CD4-positive, alpha-beta T cell treated with Interleukin-6 at 100 ng/mL for 8 hours (primary cell): Measurements from ENCODE around the gene LUC7L.
"Not testable (repeated sequence)": the region's sequence is repeated elsewhere in the genome, so short reads cannot be mapped to it uniquely, and the experiment has no call there.

Experiments
- DNase-seq: peaks from one replicate; pipeline ENCODE4 v3.0.0-alpha.2; 2020; ENCODE audit warnings: mixed read lengths, low spot score

The LUC7L gene

DNA sequence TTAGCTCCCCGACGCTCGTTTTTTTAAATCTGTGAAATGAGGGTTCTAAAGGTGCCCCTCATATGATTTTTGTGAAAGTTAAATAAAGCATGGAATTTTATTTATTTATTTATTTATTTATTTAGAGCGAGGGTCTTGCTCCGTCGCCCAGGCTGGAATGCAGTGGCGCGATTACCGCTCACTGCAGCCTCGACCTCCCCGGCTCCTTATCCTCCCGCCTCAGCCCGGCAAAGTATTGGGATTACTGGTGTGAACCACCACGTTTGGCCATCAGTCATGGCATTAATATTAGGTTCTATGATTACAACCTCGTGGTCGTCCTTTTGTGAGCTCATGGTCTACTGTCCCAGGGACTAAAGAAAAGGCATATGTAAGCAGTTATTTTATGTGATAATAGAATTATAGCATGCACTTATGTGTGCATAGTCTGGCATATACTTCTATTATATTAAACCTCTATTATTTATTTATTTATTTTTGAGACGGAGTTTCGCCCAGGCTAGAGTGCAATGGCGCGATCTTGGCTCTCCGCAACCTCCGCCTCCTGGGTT, 557 bp upstream of the LUC7L start:
- DNase-seq = no peak

DNA sequence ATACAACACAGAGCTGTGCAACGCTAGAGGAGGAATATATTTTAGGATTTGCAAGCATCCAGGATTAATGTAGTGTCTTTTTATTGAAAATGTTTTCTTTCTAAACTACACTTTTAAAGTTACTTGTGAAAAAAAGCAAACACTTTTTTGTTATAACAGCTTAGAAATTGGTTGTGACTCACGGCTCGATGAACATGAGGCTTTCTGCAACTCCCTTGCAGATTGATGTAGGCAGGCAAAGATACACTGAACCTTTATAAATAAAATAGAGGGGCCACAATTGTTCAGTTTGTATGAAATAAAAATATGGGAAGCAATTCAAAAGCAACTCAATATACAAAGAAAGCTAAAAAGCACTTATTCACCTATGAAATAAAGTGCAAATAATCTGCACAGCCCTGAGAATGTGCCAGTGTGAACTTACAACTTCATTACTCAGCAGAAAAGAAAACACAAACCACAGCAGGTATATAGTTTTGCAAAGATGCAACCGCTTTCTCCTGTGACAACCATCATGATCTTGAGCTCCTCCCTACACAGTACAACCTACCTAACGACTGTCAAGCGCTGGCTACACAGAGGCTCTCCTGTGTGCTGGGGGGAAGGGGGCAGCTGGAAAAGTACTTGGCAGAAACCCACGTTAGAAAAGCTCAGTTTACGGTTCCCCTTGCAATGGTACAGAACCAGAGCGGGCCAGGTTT, 948 bp downstream of the LUC7L start:
- DNase-seq = no peak

DNA sequence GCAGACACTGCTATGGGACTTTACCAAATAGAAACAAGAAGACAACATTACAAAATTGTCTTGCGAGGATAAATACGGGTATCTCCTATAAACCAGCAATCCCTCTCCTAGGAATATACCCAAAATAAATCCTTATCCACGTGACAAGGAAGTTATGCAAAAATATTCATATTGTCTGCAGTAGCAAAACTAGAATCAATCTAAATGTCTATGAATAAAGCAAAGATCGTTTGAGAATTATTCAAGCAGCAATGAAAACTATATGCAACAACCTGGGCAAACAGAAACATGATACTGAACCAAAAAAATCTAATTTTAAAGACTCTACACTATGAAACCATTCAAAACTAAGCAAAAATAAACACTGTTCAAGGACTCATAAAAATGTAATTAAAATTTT, 9.2 kb downstream of the LUC7L start:
- no peak for DNase-seq

DNA sequence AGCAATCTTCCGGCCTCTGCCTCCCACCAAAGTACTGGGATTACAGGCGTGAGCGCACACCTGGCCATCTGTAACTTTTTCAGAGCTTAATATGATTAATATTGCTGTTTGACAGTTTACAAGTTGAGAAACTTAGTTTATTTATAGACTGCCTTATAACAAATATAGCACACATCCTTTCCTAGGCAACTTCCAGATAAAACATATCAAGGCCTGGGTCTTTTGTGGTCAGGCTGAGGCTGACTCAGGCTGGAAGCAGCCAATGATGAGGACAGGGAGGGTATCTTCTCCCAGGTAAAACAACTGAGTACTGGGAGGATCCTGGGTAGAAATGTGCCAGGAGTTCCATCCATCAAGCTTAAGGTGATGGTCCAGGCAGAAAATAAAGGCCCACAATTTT, 16.2 kb downstream of the LUC7L start:
- DNase-seq = no peak

DNA sequence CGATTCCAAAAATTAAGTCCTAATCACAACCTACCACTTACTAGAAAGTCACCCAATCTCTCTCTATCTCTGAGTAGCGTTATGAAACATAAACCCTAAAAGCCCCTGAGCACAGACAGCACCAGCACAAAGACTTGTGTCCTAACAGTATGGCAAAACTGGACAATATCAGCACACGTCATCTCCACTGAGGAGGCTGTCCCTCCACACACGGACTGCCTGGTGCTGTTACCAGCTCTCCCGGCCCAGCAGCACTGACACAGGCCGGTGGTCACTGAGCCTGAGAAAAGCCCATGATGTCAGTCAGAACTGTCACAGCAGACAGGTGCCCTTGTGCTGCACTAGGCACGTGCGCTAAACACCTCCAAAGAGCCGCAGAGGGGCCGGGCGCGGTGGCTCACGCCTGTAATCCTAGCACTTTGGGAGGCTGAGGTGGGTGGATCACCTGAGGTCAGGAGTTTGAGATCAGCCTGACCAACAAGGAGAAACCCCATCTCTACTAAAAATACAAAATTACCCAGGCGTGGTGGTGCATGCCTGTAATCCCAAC, 17.5 kb downstream of the LUC7L start:
- not testable (repeated sequence) for DNase-seq

DNA sequence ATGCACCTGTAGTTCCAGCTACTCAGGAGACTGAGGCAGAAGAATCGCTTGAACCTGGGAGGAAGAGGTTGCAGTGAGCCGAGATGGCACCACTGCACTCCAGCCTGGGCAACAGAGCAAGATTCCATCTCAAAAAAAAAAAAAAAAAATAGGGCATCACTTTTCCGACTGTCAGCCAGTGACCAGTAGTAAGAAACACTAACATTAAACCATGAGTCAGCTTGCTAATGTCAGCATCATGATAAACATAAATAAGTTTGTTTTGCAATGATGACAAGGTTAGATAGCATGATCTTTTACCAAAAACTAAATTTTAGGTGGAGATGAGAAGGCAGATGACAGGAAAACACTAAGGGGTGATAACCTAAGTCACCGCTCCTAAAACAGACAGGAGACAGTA, 19.9 kb downstream of the LUC7L start:
- not testable (repeated sequence) for DNase-seq

DNA sequence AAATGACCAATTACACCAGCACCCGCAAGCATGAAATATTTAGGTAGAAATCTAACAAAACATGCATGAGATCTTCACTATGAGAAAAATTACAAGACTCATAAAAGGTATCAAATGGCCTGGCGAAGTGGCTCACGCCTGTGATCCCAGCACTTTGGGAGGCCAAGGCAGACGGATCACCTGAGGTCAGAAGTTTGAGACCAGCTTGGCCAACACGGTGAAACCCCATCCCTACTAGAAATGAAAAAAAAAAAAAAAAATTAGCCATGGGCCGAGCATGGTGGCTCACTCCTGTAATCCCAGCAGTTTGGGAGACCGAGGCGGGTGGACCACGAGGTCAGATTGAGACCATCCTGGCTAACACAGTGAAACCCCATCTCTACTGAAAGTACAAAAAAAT, 25.2 kb downstream of the LUC7L start:
- DNase-seq = not testable (repeated sequence)

DNA sequence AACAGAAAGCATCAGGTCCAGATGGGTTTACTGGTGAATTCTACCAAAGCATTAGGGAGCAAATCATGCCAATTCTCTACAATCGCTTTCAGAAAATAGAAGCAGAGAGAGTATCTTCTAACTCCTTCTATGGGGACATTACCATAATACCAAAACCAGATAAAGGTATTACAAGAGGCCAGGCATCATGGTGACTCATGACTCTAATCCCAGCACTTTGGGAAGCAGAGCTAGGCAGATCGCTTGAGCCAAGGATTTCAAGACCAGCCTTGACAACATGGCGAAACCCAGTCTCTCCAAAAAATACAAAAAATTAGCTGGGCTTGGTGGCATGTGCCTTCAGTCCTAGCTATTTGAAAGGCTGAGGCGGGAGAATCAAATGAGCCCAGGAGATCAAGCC, 26.0 kb downstream of the LUC7L start:
- no peak for DNase-seq

DNA sequence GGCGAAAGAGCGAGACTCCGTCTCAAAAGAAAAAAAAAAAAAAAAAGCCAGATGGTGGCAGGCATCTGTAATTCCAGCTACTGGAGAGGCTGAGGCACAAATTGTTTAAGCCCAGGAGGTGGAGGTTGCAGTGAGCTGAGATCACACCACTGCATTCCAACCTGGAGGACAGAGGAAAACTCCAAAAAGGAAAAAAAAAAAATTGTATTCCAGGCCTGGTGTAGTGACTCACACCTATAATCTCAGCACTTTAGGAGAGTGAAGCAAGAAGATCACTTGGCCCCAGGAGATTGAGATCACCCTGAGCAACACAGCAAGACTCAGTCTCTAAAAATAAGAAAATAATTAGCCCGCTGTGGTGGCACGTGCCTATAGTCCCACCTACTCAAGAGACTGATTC, 28.9 kb downstream of the LUC7L start:
- no peak for DNase-seq

DNA sequence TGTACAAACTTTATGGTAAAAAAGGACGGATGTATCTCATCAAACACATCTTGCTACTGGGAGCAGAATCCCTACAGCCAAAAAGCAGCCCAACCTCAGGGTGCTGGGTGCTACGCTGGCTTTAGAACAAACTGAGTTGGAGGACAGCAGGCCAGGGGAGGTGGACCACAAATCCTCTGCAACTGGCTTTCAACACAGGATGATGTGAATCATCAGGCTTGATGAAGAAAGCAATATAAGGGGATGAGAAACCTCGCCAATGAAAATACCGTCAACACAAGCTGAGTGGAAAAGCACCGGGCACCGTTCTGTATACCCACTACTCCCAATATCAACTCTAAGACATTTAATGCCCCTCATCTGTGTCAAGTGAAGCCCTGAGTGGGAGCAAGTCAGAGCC, 34.7 kb downstream of the LUC7L start:
- no peak for DNase-seq

DNA sequence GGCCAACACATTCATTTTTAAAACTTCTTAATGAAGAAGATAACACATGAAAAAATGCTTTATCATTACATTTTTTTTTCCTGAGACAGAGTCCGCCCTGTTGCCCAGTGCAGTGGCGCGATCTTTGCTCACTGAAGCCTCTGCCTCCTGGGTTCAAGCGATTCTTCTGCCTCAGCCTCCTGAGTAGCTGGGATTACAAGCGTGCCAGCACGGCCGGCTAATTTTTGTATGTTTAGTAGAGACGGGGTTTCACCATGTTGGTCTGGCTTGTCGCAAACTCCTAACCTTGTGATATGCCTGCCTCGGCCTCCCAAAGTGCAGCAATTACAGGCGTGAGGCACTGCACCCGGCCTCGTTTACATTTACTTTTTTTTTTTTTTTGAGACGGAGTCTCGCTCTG, 35.8 kb downstream of the LUC7L start:
- no peak for DNase-seq

DNA sequence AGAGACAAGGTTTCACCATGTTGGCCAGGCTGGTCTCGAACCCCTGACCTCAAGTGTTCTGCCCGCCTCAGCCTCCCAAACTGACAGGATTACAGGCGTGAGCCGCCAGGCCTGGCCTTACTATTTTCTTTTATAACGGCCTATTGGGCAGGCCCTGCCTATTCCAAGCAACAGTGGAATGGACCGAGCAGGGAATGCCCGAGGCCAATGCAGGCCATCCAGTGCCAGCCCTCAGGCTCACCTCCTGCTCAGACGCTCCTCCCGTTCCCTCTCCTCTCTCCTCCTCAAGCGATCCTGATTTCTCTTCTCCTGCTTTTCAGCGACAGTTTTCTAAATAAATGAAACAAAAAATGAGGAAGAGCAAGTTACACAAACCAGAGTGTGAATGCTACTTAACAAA, 36.6 kb downstream of the LUC7L start:
- no peak for DNase-seq

DNA sequence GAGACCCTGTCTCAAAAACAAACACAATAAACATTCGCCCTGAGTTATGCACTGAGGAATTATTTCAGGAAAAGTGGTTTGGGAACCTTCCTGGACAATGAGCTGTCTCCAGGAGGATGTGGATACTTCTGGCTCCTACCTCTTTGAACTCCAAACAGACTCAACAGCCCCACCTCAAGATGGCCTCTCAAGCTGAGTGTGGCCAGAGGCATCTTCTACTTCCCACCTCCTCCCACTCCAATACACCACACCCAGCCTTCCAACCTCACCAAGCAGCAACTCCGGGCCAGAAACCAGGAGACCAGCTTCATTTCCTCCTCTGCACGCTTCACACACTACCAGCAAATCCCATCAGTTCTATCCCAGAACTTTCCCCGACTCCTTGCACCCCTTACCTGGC, 37.4 kb downstream of the LUC7L start:
- DNase-seq = no peak

DNA sequence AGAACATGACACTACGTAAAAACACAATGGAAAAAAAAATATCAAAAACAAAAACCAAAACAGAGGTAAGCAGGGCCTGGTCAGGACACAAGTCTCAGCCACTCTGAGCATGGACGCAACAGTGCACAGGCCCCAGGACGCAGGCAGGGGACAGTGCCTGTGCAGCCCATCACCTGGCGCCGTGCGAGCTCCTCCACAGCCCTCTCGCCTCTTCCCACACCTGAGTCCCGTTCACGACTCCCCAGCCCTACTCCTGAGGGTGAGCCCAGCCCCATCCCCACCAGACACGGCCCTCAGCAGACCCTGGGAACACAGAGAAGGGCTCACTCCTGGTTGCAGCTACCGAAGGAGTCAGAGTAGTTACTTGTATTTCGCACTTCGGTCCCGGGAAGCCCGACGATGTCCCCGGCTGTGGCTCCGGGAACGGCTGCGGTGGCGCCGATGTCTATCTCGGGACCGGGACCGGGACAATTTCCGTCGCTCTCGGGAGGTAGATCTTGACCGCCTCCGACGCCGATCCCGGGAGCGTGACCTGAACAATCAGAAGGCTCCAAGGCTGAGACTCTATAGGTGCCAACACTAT, 39.6 kb downstream of the LUC7L start:
- no peak for DNase-seq

DNA sequence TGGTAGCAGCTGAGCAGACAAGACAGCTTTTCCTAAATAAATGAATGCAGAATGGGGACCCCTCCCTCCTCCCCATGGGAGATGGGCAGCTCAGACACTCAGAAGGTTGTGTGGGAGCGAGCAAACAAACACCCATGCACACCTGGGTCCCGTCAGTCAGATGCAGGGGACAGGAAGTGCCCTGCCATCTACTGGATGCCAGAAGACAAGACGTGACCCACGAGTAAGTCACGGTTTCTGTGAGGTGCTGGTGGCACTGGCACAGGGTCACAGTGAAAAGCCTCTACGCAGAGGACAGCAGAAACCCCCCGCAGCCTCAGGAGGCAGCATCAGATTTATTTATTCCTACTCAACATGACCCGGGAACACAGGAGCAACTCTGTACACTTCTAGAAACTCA, 40.6 kb downstream of the LUC7L start:
- peak; percentile 24 for DNase-seq

DNA sequence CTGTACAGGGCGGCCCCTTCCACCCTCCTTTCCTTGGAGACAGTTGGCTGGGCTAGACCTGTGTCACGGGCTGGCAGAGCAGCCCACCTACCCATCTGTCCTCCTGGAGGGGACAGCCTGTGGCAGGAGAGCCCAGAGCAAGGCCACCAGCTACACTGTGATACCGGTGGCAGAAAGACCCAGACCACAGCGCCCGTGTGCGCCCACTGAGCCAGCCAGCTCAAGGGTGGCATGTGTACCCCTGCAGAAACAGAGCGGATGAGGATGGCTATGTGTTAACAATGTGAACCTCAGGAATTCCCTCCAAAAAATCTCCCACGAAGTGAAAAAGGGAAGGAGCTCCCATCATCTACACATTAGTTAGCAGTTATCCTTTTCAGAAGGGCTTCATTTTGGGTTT, 41.9 kb downstream of the LUC7L start:
- DNase-seq = no peak

DNA sequence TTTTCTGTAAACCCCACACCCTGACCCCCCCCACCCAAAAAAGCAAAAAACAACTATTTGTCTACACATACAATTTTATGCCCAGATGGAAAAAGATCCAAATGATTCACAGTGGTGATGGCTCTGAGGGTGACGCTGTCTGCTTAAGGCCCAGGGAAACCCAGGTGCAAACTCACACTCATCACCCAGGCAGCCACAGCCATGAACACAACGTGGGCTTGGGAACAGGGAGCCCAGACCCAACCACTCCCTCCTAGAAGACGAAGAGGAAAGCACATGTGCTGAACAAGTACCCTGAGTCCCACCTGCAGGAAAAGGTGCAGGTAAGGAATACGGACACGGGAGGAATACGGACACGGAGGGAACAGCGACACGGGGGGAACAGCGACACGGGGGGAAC, 43.6 kb downstream of the LUC7L start:
- DNase-seq = no peak

DNA sequence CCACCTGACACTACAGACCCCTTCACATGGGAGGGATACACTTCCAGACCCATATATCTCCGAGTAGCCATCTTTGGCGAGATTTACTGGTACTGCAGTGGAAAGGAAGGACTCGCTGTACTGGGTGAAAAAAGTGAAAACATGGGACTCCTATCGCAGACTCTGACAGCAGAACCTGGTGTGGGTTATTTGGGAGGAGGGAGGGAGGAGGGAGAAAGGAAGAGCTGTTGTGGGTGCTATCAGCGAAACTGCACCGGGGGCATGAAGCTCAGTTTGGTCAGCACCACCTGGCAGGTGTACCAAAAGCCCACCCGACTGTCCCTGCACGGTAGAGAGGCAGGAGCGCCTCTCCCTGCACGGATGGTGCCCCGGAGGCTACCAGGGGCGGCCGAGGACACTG, 44.0 kb downstream of the LUC7L start:
- DNase-seq = no peak

DNA sequence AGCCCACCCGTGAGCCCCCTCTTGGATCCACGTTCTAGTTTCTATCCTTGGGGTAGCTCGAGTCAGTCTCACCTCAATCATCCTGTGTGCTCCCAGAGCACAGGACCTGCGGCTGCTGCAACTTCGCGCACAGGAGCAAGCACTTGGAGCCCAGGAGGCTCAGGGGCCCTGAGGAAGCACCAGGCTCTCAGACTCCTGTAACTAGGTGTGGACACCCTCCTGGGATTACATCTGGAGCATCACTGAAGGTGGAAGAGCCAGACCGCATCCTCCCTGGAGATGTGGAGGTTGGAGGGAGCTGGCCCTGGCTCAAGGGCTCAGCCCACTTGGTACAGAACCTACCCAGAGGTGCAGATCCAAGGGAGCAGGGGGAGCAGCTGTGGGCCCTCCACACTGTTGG, 46.2 kb downstream of the LUC7L start:
- DNase-seq = no peak

DNA sequence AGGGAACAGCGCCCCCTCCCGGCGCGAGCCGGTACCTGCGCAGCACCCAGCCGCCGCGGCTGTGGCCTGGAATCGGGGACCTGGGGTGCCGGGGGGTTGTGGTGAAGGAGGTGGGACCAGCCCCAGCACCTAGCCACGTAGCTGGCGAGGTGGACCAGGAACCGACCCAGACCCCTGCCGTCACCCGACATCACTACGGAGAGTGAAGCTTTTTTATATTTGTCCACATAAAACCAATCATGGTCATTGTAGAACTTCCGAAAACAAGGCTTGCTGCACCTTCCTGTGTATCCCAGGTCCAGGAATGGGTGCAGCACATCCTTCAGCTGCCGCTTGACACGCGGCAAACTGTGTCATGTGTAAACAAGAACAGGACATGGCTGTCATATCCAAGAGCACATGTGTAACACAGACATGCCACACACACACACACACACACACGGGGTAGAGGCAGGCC, 47.7 kb downstream of the LUC7L start:
- no peak for DNase-seq

DNA sequence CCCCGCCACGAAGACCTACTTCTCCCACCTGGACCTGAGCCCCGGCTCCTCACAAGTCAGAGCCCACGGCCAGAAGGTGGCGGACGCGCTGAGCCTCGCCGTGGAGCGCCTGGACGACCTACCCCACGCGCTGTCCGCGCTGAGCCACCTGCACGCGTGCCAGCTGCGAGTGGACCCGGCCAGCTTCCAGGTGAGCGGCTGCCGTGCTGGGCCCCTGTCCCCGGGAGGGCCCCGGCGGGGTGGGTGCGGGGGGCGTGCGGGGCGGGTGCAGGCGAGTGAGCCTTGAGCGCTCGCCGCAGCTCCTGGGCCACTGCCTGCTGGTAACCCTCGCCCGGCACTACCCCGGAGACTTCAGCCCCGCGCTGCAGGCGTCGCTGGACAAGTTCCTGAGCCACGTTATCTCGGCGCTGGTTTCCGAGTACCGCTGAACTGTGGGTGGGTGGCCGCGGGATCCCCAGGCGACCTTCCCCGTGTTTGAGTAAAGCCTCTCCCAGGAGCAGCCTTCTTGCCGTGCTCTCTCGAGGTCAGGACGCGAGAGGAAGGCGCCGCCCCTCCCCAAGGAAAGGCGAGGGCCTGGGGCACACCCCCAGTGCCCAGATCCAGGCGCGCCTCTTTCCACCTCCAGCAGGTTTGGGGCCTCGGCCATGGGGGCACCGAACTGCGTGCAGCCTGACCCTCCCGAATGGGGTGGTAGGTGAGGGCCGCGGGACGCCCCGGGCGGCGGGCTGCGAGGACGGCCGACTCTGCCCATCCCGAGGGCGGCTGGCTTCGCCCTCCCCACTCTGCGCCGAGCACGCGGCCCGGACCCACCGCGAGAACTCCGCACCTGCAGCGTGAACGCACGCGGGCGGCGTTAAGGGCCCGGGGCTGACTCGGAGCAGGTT, 48.3 kb downstream of the LUC7L start:
- peak; percentile 78 for DNase-seq

DNA sequence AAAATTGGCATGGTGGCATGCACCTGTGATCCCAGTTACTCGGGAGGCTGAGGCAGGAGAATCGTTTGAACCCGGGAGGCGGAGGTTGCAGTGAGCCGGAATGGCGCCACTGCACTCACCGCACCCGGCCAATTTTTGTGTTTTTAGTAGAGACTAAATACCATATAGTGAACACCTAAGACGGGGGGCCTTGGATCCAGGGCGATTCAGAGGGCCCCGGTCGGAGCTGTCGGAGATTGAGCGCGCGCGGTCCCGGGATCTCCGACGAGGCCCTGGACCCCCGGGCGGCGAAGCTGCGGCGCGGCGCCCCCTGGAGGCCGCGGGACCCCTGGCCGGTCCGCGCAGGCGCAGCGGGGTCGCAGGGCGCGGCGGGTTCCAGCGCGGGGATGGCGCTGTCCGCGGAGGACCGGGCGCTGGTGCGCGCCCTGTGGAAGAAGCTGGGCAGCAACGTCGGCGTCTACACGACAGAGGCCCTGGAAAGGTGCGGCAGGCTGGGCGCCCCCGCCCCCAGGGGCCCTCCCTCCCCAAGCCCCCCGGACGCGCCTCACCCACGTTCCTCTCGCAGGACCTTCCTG, 49.1 kb downstream of the LUC7L start, which contains the start of gene HBQ1:
Gene HBQ1 (plus strand): TSS at position 359 of the 575 bp plus-strand sequence. CDS start 28 bp downstream, at position 387.
- DNase-seq = no peak
